Astrocyte (in vitro differentiated cells and primary cell): Measurements from ENCODE around the gene RTF1. TPM values are rescaled to one million over a fixed set of nuclear protein-coding genes. Genes with fewer than 3 reads are reported as not detected.

Source experiments
- DNase-seq: peaks from one replicate; pipeline ENCODE4 v3.0.0-alpha.2; 2010; ENCODE audit warnings: low read depth
- FAIRE-seq: peaks from 2 replicates; lab custom pipeline; 2011; peaks lifted over from hg19 to GRCh38; lab: Jason Lieb, UNC
- H2AFZ ChIP-seq: 2 replicates; pipeline ENCODE4 v1.6.0; 2012; ENCODE audit warnings: low read depth, low read length, inconsistent platforms
- H3K27ac ChIP-seq: 2 replicates; pipeline ENCODE4 v1.5.1; 2011; ENCODE audit warnings: low read depth, low read length, inconsistent platforms
- H3K27me3 ChIP-seq: 2 replicates; pipeline ENCODE4 v1.6.0; 2011; ENCODE audit warnings: low read length, inconsistent platforms; ENCODE audit not compliant: insufficient read depth
- H3K36me3 ChIP-seq: 2 replicates; pipeline ENCODE4 v1.5.1; 2011; ENCODE audit warnings: low read length, inconsistent platforms; ENCODE audit not compliant: insufficient read depth
- H3K4me1 ChIP-seq: 2 replicates; pipeline ENCODE4 v1.5.1; 2011; ENCODE audit warnings: low read length, inconsistent platforms; ENCODE audit not compliant: insufficient read depth
- H3K4me2 ChIP-seq: 2 replicates; pipeline ENCODE4 v1.6.0; 2012; ENCODE audit warnings: low read length, inconsistent platforms
- H3K4me3 ChIP-seq: 2 replicates; pipeline ENCODE4 v1.5.1; 2011; ENCODE audit warnings: low read depth, mild to moderate bottlenecking, low read length, inconsistent platforms; ENCODE audit not compliant: insufficient read depth
- H3K79me2 ChIP-seq: 2 replicates; pipeline ENCODE4 v1.6.0; 2012; ENCODE audit warnings: mild to moderate bottlenecking, low read length, inconsistent platforms; ENCODE audit not compliant: insufficient read depth
- H3K9ac ChIP-seq: 2 replicates; pipeline ENCODE4 v1.6.0; 2012; ENCODE audit warnings: mild to moderate bottlenecking, low read length, inconsistent platforms
- H3K9me3 ChIP-seq: 2 replicates; pipeline ENCODE4 v1.5.1; 2012; ENCODE audit warnings: low read depth, mild to moderate bottlenecking, low read length, inconsistent platforms; ENCODE audit not compliant: insufficient read depth
- H4K20me1 ChIP-seq: 2 replicates; pipeline ENCODE4 v1.6.0; 2012; ENCODE audit warnings: low read length, inconsistent platforms; ENCODE audit not compliant: insufficient read depth
- H3K27ac Mint-ChIP-seq: one replicate; pipeline ENCODE4 v1.8.0; 2021; ENCODE audit warnings: mild to moderate bottlenecking, mixed read lengths; ENCODE audit not compliant: unreplicated experiment
- H3K27me3 Mint-ChIP-seq: one replicate; pipeline ENCODE4 v1.8.0; 2021; ENCODE audit warnings: low read depth, mixed read lengths; ENCODE audit not compliant: unreplicated experiment
- H3K36me3 Mint-ChIP-seq: one replicate; pipeline ENCODE4 v1.8.0; 2021; ENCODE audit warnings: low read depth, mixed read lengths; ENCODE audit not compliant: unreplicated experiment
- H3K4me1 Mint-ChIP-seq: one replicate; pipeline ENCODE4 v1.8.0; 2021; ENCODE audit warnings: low read depth, mixed read lengths; ENCODE audit not compliant: unreplicated experiment
- H3K4me3 Mint-ChIP-seq: one replicate; pipeline ENCODE4 v1.8.0; 2021; ENCODE audit warnings: mild to moderate bottlenecking, moderate library complexity, mixed read lengths; ENCODE audit not compliant: unreplicated experiment
- H3K9me3 Mint-ChIP-seq: one replicate; pipeline ENCODE4 v1.8.0; 2021; ENCODE audit warnings: mild to moderate bottlenecking, mixed read lengths; ENCODE audit not compliant: unreplicated experiment
- CTCF ChIP-seq: IDR thresholded peaks from 2 replicates; pipeline ENCODE4 v1.5.1; 2011; ENCODE audit warnings: low read depth, mild to moderate bottlenecking, inconsistent platforms, low read length, moderate library complexity; ENCODE audit not compliant: insufficient read depth
- EZH2 ChIP-seq: IDR thresholded peaks from 2 replicates; pipeline ENCODE4 v1.6.1; 2012; ENCODE audit warnings: mild to moderate bottlenecking, low read length, inconsistent platforms; ENCODE audit not compliant: insufficient read depth
- total RNA-seq: library from RNA; stranded (reverse); gene quantifications from 2 replicates; pipeline ENCODE4 v1.2.1, GENCODE V29; 2021

The RTF1 gene
- total RNA-seq, 1 donor from 2014 or later: 42.0 TPM

GRCh38 chr15:41521614-41522013 is 104.7 kb downstream of the RTF1 start:
- H3K4me2 ChIP-seq: no peak overlapping the region
- no peak for FAIRE-seq
- no peaks in the 10 kb centered on the region for H3K9me3 ChIP-seq
- H3K79me2 ChIP-seq: no peaks in the 10 kb centered on the region
- H3K27ac Mint-ChIP-seq: no peak overlapping the region
- peaks cover 3% of the 10 kb centered on the region for H3K36me3 ChIP-seq
- H4K20me1 ChIP-seq: no peaks in the 10 kb centered on the region
- H3K27me3 ChIP-seq: no peaks in the 10 kb centered on the region
- H2AFZ ChIP-seq: no peak overlapping the region
- H3K27ac ChIP-seq: no peak overlapping the region
- peaks cover 15% of the 10 kb centered on the region for H3K36me3 Mint-ChIP-seq
- H3K4me3 Mint-ChIP-seq: no peak overlapping the region
- H3K4me3 ChIP-seq: no peak overlapping the region
- TF ChIP-seq CTCF: no peak
- no peak for TF ChIP-seq EZH2
- H3K9ac ChIP-seq: no peak overlapping the region
- no peak for DNase-seq
- no peaks in the 10 kb centered on the region for H3K4me1 ChIP-seq
- H3K27me3 Mint-ChIP-seq: no peaks in the 10 kb centered on the region
- H3K4me1 Mint-ChIP-seq: peaks cover 5% of the 10 kb centered on the region
- no peaks in the 10 kb centered on the region for H3K9me3 Mint-ChIP-seq

DNA sequence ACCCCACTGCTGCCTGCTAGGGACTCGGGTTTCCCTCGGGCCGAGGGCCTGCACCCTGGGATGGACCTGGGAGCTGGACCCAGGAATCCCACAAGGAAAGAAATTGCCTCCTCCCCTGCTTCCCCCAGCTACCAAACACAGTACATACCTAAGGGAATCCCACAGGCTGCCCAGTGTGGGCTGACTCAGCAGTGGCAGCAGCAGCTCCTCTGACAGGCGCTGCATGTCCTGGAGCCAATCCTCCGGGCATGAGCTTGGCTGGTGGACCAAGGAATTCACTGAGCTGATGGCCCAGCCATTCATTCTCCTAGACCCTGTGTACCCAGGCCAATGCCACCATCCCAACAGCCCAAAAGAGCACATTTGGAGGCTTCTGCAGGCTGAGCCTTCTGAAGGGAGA is 106.2 kb downstream of the RTF1 start:
- no peak for DNase-seq
- peaks cover 17% of the 10 kb centered on the region for H3K36me3 Mint-ChIP-seq
- H3K27ac Mint-ChIP-seq: no peak overlapping the region

More for the DNA sequence above, 106.2 kb downstream of the RTF1 start:
- no peak overlapping the region for H2AFZ ChIP-seq
- no peak for FAIRE-seq
- no peaks in the 10 kb centered on the region for H3K4me1 ChIP-seq
- H3K9me3 Mint-ChIP-seq: no peaks in the 10 kb centered on the region
- no peak overlapping the region for H3K4me2 ChIP-seq
- TF ChIP-seq EZH2 (no peak), CTCF (no peak)
- no peaks in the 10 kb centered on the region for H3K27me3 ChIP-seq
- no peaks in the 10 kb centered on the region for H3K9me3 ChIP-seq
- H3K4me1 Mint-ChIP-seq: peaks cover 5% of the 10 kb centered on the region
- H4K20me1 ChIP-seq: no peaks in the 10 kb centered on the region
- no peak overlapping the region for H3K9ac ChIP-seq
- H3K79me2 ChIP-seq: no peaks in the 10 kb centered on the region
- H3K36me3 ChIP-seq: peaks cover 7% of the 10 kb centered on the region
- no peak overlapping the region for H3K27ac ChIP-seq
- no peak overlapping the region for H3K4me3 ChIP-seq
- H3K4me3 Mint-ChIP-seq: no peak overlapping the region
- no peaks in the 10 kb centered on the region for H3K27me3 Mint-ChIP-seq
